Subcutaneous adipose tissue (tissue), 4 donors: ENCODE data around the gene FOXF1. TPM values are rescaled to one million over a fixed set of nuclear protein-coding genes. Genes with fewer than 3 reads are reported as not detected.

ENCODE experiments used
- total RNA-seq, 4 donors: library from RNA; depleted of rRNA; stranded (reverse); fragments of >200 nt; gene quantifications; one replicate each; pipeline ENCODE4 v1.1.0, GENCODE V29; 2016
- TF ChIP-seq, protein P1 (sequence below): fragments of 450-650 bp; IDR thresholded peaks from one replicate; pipeline ENCODE4 v1.5.1; 2016; ENCODE audit warnings: low read depth, mild to moderate bottlenecking, control low read depth, antibody characterized with exemption, moderate library complexity

FOXF1 gene
- total RNA-seq, 4 donors from 2014 or later = 0.44 to 0.98 TPM; not detected in 2

DNA sequence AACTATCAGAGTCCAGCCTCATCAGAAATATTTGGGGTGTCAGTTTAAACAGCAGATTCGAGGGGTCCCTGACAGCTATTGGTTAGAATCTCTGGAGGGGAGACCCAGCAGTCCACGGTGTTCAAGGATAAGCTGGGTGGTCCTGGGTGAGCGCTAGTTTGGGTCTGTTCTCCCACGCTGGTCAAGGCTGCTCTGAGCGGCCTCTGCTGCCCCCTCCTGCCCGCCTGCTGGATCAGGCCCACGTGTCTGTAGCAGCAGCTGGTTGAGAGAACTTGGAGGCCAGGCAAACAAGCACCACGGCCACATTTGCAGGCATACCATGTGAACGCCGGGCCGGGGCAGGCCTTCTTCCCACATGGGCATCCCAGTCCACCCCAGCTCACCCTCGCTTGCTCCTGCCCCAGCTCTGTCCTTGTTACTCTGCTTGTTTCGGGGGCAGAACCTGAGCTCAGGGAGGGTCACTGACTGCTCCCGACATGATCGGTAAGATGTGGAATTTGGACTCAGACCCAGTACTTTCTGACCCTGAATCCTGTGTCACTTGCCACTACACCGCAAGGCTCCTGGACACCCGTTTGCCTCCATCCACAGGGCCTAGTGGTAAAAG is 7.4 kb downstream of the FOXF1 start:
- TF ChIP-seq, protein P1, sequence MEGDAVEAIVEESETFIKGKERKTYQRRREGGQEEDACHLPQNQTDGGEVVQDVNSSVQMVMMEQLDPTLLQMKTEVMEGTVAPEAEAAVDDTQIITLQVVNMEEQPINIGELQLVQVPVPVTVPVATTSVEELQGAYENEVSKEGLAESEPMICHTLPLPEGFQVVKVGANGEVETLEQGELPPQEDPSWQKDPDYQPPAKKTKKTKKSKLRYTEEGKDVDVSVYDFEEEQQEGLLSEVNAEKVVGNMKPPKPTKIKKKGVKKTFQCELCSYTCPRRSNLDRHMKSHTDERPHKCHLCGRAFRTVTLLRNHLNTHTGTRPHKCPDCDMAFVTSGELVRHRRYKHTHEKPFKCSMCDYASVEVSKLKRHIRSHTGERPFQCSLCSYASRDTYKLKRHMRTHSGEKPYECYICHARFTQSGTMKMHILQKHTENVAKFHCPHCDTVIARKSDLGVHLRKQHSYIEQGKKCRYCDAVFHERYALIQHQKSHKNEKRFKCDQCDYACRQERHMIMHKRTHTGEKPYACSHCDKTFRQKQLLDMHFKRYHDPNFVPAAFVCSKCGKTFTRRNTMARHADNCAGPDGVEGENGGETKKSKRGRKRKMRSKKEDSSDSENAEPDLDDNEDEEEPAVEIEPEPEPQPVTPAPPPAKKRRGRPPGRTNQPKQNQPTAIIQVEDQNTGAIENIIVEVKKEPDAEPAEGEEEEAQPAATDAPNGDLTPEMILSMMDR = no peak

DNA sequence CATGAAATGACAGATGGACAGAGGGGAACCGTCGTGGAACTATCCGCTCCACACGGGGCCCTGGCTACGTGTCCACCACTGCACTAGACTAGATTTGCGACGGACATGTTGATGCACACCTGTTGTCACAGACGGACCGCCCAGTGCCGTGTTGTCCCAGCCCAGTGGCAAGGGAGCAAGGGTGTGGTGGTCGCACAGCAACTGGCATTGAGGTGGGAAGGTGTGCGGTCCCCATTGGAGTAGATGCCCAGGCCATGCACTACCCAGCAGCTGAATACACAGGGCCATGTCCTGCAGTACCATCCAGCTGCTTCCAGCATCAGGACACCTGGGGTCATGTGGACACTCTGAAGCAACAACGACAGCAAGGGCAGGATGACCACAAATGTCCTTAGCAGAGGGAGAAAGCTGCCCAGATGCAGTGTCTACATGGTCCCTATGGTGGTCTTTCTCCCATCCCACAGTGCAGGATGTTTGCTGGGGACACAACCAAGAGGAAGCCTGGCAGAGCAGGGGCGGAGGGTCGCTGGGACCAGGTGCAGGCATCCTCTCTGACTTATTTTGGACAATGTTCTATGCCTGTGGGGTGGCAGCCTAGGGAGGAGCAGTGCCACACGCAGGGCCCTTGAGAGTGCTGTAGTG is 8.8 kb downstream of the FOXF1 start:
- TF ChIP-seq, protein P1 = no peak

DNA sequence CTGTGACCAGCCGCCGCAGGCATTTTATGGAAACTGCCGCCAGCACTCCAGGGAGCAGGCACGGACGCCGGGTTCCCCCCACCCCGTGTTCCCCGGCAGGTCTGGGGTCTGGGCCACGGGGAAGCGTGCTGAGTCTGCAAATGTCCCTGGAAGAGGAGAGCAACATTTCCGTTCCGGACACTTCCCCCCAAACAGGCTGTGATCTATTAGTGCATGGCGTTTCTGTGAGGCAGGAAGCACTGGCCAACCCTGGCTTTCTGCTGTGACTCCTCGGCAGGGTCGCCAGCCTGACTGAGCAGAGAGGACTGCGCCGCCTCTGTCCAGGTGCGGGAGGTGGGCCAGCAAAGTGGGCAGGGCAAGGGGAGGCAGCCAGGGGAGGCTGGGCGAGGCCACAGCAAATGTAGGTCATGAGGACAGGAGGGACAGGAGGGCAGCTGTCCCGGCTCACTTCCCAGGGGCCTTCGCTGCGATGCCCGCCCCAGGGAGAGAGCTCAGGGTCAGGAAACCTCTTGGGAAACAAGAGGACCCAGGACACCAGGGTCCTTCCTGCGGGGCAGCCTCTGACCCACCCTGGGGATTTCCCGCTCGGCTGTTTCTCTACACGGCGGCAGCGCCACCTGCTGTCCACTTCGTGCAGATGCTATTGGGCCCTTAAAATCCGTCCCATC is 9.5 kb downstream of the FOXF1 start:
- TF ChIP-seq, protein P1 = no peak

DNA sequence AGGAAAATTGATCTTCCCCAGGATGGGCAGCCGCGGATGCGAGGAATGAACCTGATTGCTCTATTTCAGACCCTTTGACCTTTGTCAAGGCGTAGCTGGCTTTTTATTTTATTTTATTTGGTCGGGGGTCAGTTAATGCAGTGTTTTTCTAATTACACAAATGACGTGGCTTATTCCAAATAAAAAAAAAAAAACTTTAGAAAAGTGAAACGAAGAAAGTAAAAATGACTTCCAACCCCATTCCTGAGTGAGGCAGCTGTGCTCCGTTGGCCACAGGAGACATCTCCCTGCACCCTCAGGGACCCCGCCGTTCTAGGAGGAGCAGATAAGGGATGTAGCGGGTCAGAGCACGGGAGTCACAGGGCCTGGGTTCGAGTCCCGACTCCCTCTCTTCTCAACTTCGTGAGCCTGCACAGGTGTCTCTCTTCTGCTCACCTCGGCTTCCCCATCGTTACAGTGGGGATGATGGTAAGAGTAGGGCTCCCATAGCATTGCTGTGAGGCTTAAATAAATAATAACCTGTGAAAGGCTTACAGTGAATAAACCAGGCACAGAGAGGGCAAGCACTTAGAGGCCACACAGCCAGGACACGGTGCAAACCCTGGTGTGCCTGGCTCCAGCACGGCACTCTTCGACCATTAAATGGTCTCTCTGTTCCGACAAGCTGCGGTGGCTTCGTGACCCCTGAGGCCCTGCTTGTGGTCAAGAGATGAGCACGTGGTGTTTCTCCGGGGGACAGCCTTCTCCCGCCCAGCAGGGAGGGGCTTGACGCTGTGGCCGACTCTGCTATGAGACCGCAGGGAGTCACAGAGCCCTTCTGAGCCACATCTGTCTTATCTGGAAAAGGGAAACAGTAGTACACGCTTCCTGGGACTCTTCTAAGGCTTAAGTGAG is 10.2 kb downstream of the FOXF1 start:
- TF ChIP-seq, protein P1 = no peak

DNA sequence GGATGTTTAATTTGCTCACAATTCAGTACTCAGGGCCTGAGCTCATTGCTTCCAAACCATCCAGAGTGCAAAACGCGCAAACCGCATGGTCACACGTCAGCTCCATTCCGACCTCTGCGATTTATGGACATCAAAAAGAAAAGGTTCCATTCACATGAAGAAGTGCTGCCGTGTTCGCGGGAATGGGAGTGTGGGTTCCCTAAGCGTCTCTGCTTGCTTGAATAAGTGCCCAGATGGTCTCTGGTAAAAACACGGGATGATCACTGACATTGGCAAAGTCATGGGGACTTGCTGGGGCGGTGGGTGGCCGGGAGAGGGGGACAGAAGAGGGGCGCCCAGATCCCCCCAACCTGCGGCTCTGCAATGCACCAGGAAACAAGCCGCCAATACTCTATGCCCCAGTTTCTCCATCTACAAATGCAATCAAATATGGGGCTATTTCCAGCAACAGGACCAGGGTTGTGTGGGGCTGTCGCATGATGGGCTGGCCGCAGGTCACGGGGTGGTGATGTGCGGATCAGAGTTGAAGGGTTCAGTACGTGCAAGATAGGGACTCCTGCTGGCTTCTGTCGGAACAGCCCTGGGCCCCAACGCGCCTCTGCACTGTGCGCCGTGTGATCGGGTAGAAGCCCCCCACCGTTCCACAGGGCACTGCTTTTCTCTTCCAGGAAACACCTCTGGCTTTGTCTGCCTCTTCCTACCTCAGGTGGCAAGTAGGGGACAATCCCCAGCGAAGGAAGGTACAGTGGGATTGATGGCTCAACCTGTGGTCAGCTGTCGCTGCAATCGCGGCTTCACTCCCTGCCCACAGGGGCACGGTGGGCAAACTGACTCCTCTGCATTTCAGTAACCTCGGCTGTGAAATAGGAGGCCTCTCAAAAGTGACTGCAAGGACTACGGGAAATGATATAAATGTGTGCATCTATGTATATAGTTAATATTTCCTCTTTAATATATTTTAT is 11.2 kb downstream of the FOXF1 start:
- TF ChIP-seq, protein P1 = no peak

DNA sequence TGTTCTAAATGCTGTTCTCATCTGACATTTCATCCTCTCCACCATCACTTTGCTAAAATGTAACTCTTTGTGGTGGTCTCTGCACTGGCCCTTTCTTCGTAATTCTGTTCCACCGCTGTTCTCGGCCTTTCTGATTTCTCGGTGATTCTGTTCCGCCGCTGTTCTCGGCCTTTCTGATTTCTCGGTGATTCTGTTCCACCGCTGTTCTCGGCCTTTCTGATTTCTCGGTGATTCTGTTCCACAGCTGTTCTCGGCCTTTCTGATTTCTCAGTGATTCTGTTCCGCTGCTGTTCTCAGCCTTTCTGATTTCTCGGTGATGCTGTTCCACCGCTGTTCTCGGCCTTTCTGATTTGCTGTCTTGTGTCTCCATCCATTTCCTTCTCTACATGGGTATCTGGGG is 12.3 kb downstream of the FOXF1 start:
- TF ChIP-seq, protein P1 = no peak
